ENCODE data around the gene KLRC2.
"Not testable (repeated sequence)": the region's sequence is repeated elsewhere in the genome, so short reads cannot be mapped to it uniquely, and the experiment has no call there.

Gene KLRC2

GRCh38 chr12:10435816-10436215, at the start of gene KLRC2:
Gene KLRC2, minus strand, starts transcription at chr12:10436010. Its CDS starts 24 bp downstream, at chr12:10435986.
- not testable (repeated sequence) for FAIRE-seq
- DNase-seq (ENCODE audit: low spot score), result peak; percentile 16

DNA sequence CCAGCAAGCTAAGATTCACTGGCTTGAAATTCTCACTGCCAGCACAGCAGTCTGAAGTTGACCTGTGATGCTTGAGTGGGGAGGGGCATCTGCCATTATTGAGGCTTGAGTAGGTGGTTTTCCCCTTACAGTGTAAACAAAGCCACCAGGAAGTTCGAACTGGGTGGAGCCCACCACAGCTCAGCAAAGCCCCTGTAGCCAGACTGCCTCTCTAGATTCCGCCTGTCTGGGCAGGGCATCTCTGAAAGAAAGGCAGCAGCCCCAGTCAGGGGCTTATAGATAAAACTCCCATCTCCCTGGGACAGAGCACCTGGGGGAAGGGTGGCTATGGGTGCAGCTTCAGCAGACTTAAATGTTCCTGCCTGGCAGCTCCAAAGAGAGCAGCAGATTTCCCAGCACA, 46.1 kb upstream of the KLRC2 start:
- not testable (repeated sequence) for DNase-seq (ENCODE audit: low spot score); FAIRE-seq

- DNase-seq (ENCODE audit: low spot score); FAIRE-seq: not testable (repeated sequence)
Measured at GRCh38 chr12:10472808-10473207, 37.0 kb upstream of the KLRC2 start.

- no peak for FAIRE-seq
- no peak for DNase-seq (ENCODE audit: low spot score)
Measured at GRCh38 chr12:10469701-10470100, 33.9 kb upstream of the KLRC2 start.

DNA sequence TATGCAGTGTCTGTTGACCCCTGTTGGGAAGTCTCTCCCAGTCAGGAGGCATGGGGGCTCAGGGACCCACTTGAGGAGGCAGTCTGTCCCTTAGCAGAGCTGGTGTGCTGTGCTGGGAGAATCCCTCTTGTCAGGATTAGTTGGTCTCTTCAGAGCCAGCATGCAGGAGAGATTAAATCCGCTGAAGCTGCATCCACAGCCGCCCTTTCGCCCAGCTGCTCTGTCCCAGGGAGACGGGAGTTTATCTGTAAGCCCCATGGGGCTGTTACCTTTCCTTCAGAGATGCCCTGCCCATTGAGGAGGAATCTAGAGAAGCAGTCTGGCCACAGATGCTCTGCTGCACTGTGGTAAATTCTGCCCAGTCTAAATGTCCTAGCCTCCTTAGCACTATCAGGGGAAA, 30.5 kb upstream of the KLRC2 start:
- DNase-seq (ENCODE audit: low spot score) (no peak), FAIRE-seq (no peak)

DNA sequence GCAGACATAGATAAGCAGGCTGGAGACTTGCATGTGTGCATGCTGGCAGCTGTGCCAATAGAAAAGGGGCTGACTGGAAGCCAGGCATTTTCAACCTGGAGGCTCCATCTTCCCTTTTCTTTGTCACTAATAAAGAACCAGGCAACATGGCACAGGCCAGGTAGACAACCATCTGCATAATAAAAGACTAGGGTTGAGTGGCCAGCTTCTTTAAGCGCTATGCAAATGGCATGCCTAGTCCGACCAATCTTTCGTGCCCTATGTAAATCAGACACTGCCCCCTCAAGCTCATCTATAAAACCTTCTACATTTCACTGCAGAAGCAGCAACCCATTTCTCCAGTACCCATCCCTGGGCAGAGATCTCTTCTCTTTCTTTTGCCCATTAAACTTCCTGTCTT, 21.9 kb upstream of the KLRC2 start:
- DNase-seq (ENCODE audit: low spot score) (no peak), FAIRE-seq (no peak)

DNA sequence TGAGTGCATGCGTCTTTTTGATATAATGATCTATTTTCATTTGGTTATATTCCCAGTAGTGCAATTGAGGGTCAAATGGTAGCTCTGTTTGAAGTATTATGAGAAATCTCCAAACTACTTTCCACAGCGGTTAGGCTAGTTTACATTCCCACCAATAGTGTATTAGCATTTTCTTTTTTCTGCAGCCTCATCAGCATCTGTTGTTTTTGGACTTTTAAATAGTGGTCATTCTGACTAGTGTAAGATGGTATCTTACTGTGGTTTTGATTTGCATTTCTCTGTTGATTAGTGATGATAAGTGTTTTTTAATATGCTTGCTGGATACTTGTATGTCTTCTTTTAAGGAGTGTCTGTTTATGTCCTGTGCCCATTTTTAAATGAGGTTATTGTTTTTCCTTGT, 21.0 kb upstream of the KLRC2 start:
- FAIRE-seq (no peak), DNase-seq (ENCODE audit: low spot score) (no peak)

- no peak for DNase-seq (ENCODE audit: low spot score)
- FAIRE-seq, result peak; percentile 21
Measured at GRCh38 chr12:10455766-10456165, 20.0 kb upstream of the KLRC2 start.

GRCh38 chr12:10454531-10454930, 18.7 kb upstream of the KLRC2 start:
- DNase-seq (ENCODE audit: low spot score), result peak; percentile 79
- peak; percentile 75 for FAIRE-seq

- DNase-seq (ENCODE audit: low spot score) (peak; percentile 26), FAIRE-seq (no peak)
Measured at GRCh38 chr12:10453156-10453555, 17.3 kb upstream of the KLRC2 start, which contains the start of gene KLRC1. Gene KLRC1, minus strand, starts transcription at chr12:10453377. Its CDS starts 2,221 bp downstream, at chr12:10451156.

GRCh38 chr12:10448236-10448635, 12.4 kb upstream of the KLRC2 start:
- no peak for FAIRE-seq
- no peak for DNase-seq (ENCODE audit: low spot score)

GRCh38 chr12:10446052-10446451, 10.2 kb upstream of the KLRC2 start:
- FAIRE-seq, result peak; percentile 43
- DNase-seq (ENCODE audit: low spot score), result not testable (repeated sequence)

- not testable (repeated sequence) for FAIRE-seq; DNase-seq (ENCODE audit: low spot score)
Measured at GRCh38 chr12:10441144-10441543, 5.3 kb upstream of the KLRC2 start.

GRCh38 chr12:10439608-10440274, 3.9 kb upstream of the KLRC2 start:
- not testable (repeated sequence) for DNase-seq (ENCODE audit: low spot score)
- FAIRE-seq, result peak; percentile 88

DNA sequence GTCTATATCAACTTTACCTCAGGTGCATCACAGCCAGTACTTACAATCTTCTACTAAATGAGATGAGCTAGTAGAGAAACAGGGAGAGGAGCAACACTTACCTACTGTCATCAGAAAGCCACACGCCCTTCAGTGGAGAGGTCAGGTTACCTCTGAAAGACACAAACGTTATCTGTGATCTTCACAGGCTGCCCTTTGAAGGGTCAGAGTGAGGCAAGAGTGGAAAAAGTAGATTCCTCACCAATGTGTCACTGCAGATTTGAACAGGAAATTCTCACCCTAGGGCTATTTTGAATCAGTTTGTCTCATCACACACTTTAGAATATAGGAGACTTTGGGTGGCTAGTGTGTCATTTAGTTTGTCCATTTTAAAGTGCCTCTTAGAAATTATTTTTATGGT, 1.8 kb upstream of the KLRC2 start:
- peak; percentile 96 for FAIRE-seq

GRCh38 chr12:10430623-10431022, 5.2 kb downstream of the KLRC2 start:
- DNase-seq (ENCODE audit: low spot score), result not testable (repeated sequence)
- peak; percentile 14 for FAIRE-seq

More for the DNA sequence above, 1.8 kb upstream of the KLRC2 start:
- DNase-seq (ENCODE audit: low spot score), result not testable (repeated sequence)

- DNase-seq (ENCODE audit: low spot score); FAIRE-seq: not testable (repeated sequence)
Measured at GRCh38 chr12:10425938-10426337, 9.9 kb downstream of the KLRC2 start.

DNA sequence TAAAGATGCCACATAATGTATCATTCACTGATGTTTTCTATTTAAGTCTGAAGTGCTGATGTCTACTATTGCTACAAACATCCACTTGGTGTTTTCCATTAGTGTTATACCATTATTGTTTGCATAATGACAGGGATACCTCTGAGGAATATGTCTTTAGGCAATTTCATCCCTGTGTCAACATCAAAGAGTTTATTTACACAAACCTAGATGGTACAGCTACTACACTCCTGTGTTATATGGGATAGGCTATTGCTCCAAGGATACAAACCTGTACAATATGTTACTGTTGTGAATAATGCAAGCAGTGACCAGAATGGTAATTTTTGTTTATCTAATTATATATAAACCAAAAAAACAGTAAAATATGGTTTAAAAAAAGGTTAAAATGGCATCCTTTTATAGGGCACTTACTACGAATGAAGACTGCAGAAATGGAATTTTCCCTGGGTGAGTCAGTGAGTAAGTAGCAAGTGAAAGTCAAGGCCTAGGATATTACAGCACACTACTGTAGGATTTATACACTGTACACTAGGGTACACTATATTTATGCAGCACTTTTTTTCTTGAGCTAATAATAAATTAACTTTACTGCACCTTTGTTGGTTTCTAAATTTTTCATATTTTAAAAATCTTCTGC, 11.4 kb downstream of the KLRC2 start:
- DNase-seq (ENCODE audit: low spot score) (peak; percentile 10), FAIRE-seq (peak; percentile 90)

DNA sequence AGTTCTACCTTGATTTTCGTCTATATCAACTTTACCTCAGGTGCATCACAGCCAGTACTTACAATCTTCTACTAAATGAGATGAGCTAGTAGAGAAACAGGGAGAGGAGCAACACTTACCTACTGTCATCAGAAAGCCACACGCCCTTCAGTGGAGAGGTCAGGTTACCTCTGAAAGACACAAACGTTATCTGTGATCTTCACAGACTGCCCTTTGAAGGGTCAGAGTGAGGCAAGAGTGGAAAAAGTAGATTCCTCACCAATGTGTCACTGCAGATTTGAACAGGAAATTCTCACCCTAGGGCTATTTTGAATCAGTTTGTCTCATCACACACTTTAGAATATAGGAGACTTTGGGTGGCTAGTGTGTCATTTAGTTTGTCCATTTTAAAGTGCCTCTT, 13.7 kb downstream of the KLRC2 start:
- peak; percentile 99 for FAIRE-seq
- DNase-seq (ENCODE audit: low spot score), result not testable (repeated sequence)

GRCh38 chr12:10420334-10420733, 15.5 kb downstream of the KLRC2 start, which contains the start of gene KLRC3:
Gene KLRC3, minus strand, starts transcription at chr12:10420595. Its CDS starts 45 bp downstream, at chr12:10420550.
- DNase-seq (ENCODE audit: low spot score), result peak; percentile 3
- not testable (repeated sequence) for FAIRE-seq

DNA sequence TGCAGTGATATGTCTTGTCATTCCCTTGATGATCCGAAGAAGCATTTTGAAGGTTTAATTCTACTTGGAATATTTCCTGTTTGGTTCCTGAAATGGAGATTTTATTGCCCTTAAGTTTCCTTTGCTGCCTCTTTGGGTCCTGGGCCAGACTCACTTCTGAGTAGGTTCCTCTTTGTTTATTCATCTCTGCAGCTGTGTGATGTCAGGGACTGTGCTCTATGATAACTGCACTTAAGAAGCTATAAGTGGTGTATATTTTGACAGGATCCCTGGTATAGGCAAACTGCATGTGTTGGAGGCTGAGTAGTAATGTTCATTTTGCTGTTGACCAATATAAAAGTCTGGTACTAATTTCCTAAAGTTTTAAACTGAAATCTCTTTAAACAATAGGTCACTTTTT, 26.4 kb downstream of the KLRC2 start, which contains the start of gene KLRC4:
TSS of gene KLRC4 (minus strand) at position 366 of the 400 bp plus-strand sequence. CDS start at position 184, 182 bp downstream.
- DNase-seq (ENCODE audit: low spot score) (no peak), FAIRE-seq (no peak)

DNA sequence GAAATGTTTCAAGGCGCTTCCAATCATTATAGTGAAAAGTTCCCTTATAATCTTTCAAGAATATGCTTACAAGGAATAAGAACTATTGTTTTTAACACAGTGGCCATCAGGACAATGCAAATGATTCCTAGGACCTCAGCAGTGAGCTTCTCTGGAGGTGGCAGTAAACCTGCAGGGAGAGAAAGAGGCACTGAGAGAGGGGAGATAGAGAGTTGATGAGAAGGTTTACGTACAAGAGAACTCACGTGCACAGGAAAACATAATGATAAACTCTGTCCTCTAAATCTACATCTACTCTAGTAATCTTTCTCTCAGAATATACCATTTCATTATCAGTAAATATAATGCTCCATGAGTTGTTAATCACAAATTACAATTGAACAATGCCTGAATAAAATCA, 27.0 kb downstream of the KLRC2 start:
- no peak for DNase-seq (ENCODE audit: low spot score)
- no peak for FAIRE-seq
